ENCODE results near the gene EFCAB8. TPM values are rescaled to one million over a fixed set of nuclear protein-coding genes. Genes with fewer than 3 reads are reported as not detected.
A peak's percentile ranks its signal among the peaks of the same experiment; 100 is the strongest.

Gene EFCAB8
- total and polyA plus RNA-seq, 7 donors: 0.03 to 0.08 (median 0.04) TPM; not detected in 4

DNA sequence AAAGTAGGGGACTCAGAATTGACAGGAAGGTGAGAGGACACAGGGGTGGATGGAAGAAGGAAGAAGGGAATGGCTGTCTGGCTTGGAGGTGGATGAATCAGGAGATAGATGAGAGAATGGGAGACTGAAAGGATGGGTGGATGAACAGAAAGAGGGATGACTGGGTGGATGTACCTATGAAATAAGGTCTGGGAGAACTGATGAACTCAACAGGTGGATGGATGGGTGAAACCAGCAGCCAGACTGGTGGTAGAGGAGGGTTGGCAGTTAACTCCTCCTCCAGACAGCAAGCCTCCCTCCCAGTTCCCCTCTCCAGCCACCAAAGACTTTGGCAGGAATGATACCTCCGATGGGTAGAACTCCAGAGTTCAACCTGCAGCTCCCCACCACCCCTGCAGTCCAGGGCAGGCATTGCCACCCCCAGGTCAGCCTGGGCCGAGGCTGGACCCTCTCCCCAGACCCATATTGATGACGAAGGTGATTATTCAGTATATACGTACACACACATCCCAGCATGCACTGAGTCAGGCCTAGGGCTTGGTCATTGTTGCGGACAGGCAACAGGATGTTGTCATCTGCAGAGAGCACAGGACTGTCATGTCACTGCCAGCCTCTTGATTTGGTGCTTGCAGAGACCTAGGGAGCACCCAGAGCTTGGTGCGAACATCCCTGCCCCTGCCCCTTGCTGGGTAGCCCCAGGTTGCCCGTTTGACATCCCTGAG is 143.5 kb downstream of the EFCAB8 start:
- H3K9me3 ChIP-seq: no peaks in the 10 kb centered on the region
- H3K27me3 ChIP-seq (ENCODE audit: insufficient read depth in 3 of 3, low read length in 2 of 3): no peaks in the 10 kb centered on the region
- H3K27ac ChIP-seq: no peak overlapping the region
- H3K4me1 ChIP-seq: no peaks in the 10 kb centered on the region
- no peaks in the 10 kb centered on the region for H3K36me3 ChIP-seq (ENCODE audit: insufficient read depth in 1 of 2, low read depth in 1 of 2)
- WGBS, 3 donors: 76 to 83% (median 81%) methylated on average over 7 of the region's 7 CpGs
- DNase-seq (no peak), ATAC-seq (no peak)
- TF ChIP-seq, protein P1, sequence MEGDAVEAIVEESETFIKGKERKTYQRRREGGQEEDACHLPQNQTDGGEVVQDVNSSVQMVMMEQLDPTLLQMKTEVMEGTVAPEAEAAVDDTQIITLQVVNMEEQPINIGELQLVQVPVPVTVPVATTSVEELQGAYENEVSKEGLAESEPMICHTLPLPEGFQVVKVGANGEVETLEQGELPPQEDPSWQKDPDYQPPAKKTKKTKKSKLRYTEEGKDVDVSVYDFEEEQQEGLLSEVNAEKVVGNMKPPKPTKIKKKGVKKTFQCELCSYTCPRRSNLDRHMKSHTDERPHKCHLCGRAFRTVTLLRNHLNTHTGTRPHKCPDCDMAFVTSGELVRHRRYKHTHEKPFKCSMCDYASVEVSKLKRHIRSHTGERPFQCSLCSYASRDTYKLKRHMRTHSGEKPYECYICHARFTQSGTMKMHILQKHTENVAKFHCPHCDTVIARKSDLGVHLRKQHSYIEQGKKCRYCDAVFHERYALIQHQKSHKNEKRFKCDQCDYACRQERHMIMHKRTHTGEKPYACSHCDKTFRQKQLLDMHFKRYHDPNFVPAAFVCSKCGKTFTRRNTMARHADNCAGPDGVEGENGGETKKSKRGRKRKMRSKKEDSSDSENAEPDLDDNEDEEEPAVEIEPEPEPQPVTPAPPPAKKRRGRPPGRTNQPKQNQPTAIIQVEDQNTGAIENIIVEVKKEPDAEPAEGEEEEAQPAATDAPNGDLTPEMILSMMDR (IDR thresholded peaks at IDR 0.05): no peak
- H3K4me3 ChIP-seq: no peak overlapping the region
- intact Hi-C loops (cut with DNase I): no loop called here

DNA sequence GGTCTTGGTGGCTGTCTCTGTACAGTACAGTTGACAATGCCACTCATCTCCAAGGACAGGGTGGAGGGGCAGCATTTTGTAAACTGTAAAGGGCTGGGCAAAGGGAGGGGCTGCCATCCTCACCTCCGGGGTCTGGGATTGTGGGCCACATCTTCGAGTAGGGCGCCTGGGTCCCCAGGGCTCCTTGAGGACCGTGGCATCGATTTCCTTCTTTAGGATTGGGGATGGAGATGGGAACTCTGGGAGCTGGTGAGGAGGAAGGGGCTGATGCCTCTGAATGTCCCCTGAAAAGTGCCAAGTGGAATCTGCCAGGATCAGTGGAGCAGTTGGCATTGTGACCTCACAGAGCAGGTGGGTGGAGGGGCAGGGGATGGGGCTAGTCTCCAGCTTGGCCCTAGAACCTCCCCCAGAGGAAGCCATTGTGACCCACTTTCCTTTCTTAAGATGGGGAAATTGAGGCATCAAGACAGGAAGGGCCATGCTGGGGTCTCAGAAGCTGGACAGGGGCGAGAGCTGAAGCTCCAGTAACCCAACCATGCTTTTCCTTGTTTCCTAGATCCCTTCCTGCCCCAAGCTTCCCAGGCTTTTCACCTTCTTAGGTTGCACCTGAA is 145.5 kb downstream of the EFCAB8 start, which contains the start of gene SUN5:
Gene SUN5 (minus strand): TSS at position 293 of the 611 bp plus-strand sequence. CDS start 93 bp downstream, at position 200.
- TF ChIP-seq, protein P1 (IDR thresholded peaks at IDR 0.05): no peak
- no peak within 1 kb of the TSS for H3K27ac ChIP-seq
- no peak for DNase-seq
- H3K4me1 ChIP-seq: no peaks in the 10 kb centered on the region
- no peaks in the 10 kb centered on the region for H3K9me3 ChIP-seq
- no peak for ATAC-seq
- intact Hi-C loops (cut with DNase I): loop anchor here in 1 of 2 donors (1.0 kb wide), 1 partner anchor 25 kb away; no protein-coding TSS in a partner anchor
- no peaks in the 10 kb centered on the region for H3K36me3 ChIP-seq (ENCODE audit: insufficient read depth in 1 of 2, low read depth in 1 of 2)
- WGBS, 3 donors: 74 to 86% (median 78%) methylated on average over 6 of the region's 6 CpGs
- no peak within 1 kb of the TSS for H3K4me3 ChIP-seq
- no peaks in the 10 kb centered on the region for H3K27me3 ChIP-seq (ENCODE audit: insufficient read depth in 3 of 3, low read length in 2 of 3)

DNA sequence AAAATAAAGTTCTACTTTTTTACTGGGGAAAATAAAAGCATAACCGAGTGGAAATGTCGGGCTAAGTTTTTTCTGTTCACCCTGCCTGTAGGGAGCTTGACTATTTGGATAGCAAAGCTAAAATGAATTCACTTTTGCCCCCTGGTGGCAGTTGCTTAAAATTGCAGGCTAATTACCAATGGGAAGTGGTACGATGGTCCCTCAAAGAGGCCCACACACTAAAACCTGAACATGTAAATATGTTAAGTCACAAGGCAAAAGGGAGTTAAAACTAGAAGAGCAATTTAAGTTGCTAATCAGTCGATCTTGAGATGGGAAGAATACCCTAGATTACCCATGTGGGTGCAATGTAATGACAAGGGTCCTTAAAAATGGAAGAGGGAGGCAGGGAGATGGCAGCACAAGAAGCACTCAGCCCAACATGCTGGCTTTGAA is 146.4 kb downstream of the EFCAB8 start:
- WGBS, 3 donors: 53 to 54% (median 53%) methylated on average over 4 of the region's 4 CpGs
- no peak overlapping the region for H3K27ac ChIP-seq
- intact Hi-C loops (cut with DNase I): no loop called here
- H3K27me3 ChIP-seq (ENCODE audit: insufficient read depth in 3 of 3, low read length in 2 of 3): peaks cover 0 to 4% (median 0%) of the 10 kb centered on the region in 3 donors
- no peak for DNase-seq
- no peak overlapping the region for H3K4me3 ChIP-seq
- H3K9me3 ChIP-seq: no peaks in the 10 kb centered on the region
- no peaks in the 10 kb centered on the region for H3K4me1 ChIP-seq
- no peak for ATAC-seq
- TF ChIP-seq, protein P1 (IDR thresholded peaks at IDR 0.05): peak; percentile 12
- no peaks in the 10 kb centered on the region for H3K36me3 ChIP-seq (ENCODE audit: insufficient read depth in 1 of 2, low read depth in 1 of 2)

DNA sequence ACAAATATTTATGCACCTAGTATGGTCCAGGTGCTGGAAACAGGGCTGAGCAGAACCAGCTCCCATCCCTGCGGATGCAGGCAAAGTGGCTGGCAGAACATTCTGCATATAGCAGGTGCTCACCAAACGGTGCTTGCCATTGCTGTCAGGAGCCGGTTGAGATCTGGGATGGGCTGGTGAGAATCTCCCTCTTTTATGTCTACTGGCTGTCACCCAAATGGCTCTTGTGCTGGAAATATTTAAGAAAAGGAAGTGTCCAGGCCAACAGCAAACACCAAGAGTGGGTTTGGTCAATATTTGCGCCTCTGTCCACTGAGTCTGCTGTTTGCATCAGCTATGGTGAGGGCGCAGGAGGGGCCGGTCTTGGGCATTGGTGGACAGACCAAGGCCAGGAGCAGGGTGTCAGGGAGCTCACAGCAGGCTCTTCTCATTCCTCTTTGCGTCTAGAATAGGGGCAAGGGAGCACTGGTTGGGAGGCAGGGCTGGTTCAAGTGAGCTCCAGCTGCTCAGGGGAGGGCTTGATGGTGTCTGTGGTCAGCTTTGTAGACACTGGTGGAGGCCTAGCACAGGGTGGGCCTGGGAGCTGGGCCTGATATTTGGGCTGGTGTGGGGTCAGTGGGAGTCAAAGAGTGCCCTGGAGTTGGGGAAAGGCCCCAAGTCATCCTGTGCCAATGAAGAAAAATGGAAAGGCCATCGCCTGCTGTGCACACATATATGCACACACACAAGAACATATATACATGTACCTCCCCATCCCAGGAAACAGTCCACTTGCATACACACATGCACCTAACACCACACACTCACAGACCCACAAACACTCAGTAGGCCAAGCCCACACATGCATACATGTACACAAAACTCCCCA is 147.4 kb downstream of the EFCAB8 start:
- Histone ChIP-seq H3K9me3 (no peaks in the 10 kb centered on the region), H3K4me1 (no peaks in the 10 kb centered on the region), H3K27ac (no peak overlapping the region), H3K4me3 (no peak overlapping the region), H3K27me3 (ENCODE audit: insufficient read depth in 3 of 3, low read length in 2 of 3) (peaks cover 0 to 12% (median 0%) of the 10 kb centered on the region in 3 donors), H3K36me3 (ENCODE audit: insufficient read depth in 1 of 2, low read depth in 1 of 2) (no peaks in the 10 kb centered on the region)
- no peak for DNase-seq
- TF ChIP-seq, protein P1 (IDR thresholded peaks at IDR 0.05): no peak
- ATAC-seq: no peak
- intact Hi-C loops (cut with DNase I): no loop called here
- 60 to 71% (median 69%) methylated on average over 8 of the region's 8 CpGs for WGBS, 3 donors
